Measurements from ENCODE around the gene CCBE1. TPM values are rescaled to one million over a fixed set of nuclear protein-coding genes. Genes with fewer than 3 reads are reported as not detected.

CCBE1 gene
- total RNA-seq, 2 donors from 2014 or later = 1.00 to 2.9 TPM

DNA sequence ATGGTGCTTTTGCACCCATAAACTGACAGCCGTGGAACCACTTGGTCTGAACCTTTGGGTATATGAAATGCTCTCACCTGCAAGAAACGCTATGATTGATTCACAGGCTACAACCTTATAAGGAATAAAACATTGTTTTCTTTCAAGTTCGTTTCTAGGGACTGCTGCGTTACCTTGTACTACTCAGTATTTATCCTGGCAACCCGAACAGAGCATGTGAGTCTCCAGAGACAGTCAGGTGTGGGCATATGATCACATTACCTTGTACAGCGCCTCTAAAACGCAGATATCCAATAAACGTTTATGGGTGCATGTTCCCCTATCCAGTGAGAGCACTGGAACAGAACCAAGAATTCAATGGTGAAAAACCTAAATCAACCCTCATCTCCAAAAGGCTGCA lies 1.7 kb downstream of the CCBE1 start:
- peaks cover 42% of the 10 kb centered on the region for H3K4me1 Mint-ChIP-seq
- no peak overlapping the region for H3K27ac Mint-ChIP-seq
- no peak overlapping the region for H3K4me3 Mint-ChIP-seq
- no peak overlapping the region for H3K4me3 ChIP-seq (ENCODE audit: low read length)
- no peaks in the 10 kb centered on the region for H3K9me3 ChIP-seq (ENCODE audit: control insufficient read depth, low read length)
- H3K4me1 ChIP-seq (ENCODE audit: control insufficient read depth, insufficient read depth, low read length) = peaks cover 19% of the 10 kb centered on the region
- peaks cover 96% of the 10 kb centered on the region for H3K27me3 Mint-ChIP-seq (ENCODE audit: insufficient read depth)
- peaks cover 46% of the 10 kb centered on the region for H3K27me3 ChIP-seq (ENCODE audit: control insufficient read depth, insufficient read depth, low read length, poor library complexity, severe bottlenecking)
- no peak overlapping the region for H3K27ac ChIP-seq (ENCODE audit: low read depth, low read length)
- no peaks in the 10 kb centered on the region for H3K9me3 Mint-ChIP-seq
- no peak overlapping the region for H3K9ac ChIP-seq (ENCODE audit: extremely low read depth, low read length, poor library complexity, severe bottlenecking)
- 84 to 88% methylated on average over 8 of the region's 8 CpGs for WGBS, 2 experiments (ENCODE audit: insufficient coverage in 1 of 2, insufficient read length in 1 of 2)
- TF ChIP-seq, protein P1, sequence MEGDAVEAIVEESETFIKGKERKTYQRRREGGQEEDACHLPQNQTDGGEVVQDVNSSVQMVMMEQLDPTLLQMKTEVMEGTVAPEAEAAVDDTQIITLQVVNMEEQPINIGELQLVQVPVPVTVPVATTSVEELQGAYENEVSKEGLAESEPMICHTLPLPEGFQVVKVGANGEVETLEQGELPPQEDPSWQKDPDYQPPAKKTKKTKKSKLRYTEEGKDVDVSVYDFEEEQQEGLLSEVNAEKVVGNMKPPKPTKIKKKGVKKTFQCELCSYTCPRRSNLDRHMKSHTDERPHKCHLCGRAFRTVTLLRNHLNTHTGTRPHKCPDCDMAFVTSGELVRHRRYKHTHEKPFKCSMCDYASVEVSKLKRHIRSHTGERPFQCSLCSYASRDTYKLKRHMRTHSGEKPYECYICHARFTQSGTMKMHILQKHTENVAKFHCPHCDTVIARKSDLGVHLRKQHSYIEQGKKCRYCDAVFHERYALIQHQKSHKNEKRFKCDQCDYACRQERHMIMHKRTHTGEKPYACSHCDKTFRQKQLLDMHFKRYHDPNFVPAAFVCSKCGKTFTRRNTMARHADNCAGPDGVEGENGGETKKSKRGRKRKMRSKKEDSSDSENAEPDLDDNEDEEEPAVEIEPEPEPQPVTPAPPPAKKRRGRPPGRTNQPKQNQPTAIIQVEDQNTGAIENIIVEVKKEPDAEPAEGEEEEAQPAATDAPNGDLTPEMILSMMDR (conservative IDR thresholded peaks at IDR 0.05) = no peak
- DNase-seq = no peak
- no peaks in the 10 kb centered on the region for H3K36me3 ChIP-seq (ENCODE audit: control insufficient read depth, insufficient read depth, low read length)
- H3K36me3 Mint-ChIP-seq (ENCODE audit: low read depth) = no peaks in the 10 kb centered on the region

DNA sequence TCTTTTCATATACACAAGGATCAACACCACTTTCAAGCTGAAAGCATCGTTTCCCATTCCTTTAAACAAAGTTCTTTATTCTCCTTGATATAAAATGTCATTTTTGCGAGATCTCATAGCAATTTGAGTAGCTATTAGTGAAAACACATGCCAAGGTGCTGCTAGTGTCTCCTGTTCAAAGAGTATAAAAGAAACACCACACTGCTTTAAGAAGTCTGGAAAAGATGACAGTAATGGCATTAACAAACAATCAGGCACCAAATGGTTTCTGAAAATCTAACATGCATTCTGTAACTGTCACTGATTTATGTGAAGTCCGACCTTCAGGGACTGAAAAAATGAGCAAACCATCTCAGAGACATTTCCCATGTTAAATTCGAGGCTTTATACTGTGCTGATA lies 2.4 kb downstream of the CCBE1 start:
- no peak overlapping the region for H3K4me3 Mint-ChIP-seq
- no peaks in the 10 kb centered on the region for H3K9me3 Mint-ChIP-seq
- Histone ChIP-seq H3K9ac (ENCODE audit: extremely low read depth, low read length, poor library complexity, severe bottlenecking) (no peak overlapping the region), H3K4me1 (ENCODE audit: control insufficient read depth, insufficient read depth, low read length) (peaks cover 17% of the 10 kb centered on the region), H3K27ac (ENCODE audit: low read depth, low read length) (no peak overlapping the region), H3K4me3 (ENCODE audit: low read length) (no peak overlapping the region), H3K9me3 (ENCODE audit: control insufficient read depth, low read length) (no peaks in the 10 kb centered on the region), H3K27me3 (ENCODE audit: control insufficient read depth, insufficient read depth, low read length, poor library complexity, severe bottlenecking) (peaks cover 46% of the 10 kb centered on the region), H3K36me3 (ENCODE audit: control insufficient read depth, insufficient read depth, low read length) (no peaks in the 10 kb centered on the region)
- no peaks in the 10 kb centered on the region for H3K36me3 Mint-ChIP-seq (ENCODE audit: low read depth)
- 90 to 96% methylated on average over 4 of the region's 4 CpGs for WGBS, 2 experiments (ENCODE audit: insufficient coverage in 1 of 2, insufficient read length in 1 of 2)
- H3K27me3 Mint-ChIP-seq (ENCODE audit: insufficient read depth) = peaks cover 89% of the 10 kb centered on the region
- DNase-seq = no peak
- TF ChIP-seq, protein P1 (conservative IDR thresholded peaks at IDR 0.05) = no peak
- peaks cover 44% of the 10 kb centered on the region for H3K4me1 Mint-ChIP-seq
- no peak overlapping the region for H3K27ac Mint-ChIP-seq

DNA sequence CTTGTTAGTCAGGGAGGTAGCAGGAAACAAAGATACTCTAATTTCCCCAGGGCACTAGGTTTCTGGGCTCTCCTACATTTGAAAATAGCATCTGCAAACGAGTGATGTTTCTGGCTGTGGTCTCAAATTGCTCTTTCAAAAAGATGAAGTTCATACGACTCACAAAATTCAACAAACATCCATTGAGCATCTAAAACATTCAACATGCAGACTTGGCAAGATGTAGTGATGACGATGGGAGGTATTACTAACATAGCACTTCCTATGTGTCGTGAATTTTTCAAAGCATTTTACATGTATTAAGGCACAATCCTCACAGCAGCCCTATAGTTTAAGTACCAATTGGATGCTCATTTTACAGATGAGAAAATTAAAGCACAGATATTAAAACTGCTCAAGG lies 5.2 kb downstream of the CCBE1 start:
- WGBS, 2 experiments (ENCODE audit: insufficient coverage in 1 of 2, insufficient read length in 1 of 2) = 67 to 70% methylated on average over 3 to 4 of the region's 4 CpGs
- H3K4me1 Mint-ChIP-seq = peaks cover 50% of the 10 kb centered on the region
- Histone ChIP-seq H3K4me1 (ENCODE audit: control insufficient read depth, insufficient read depth, low read length) (peaks cover 26% of the 10 kb centered on the region), H3K4me3 (ENCODE audit: low read length) (no peak overlapping the region), H3K27ac (ENCODE audit: low read depth, low read length) (no peak overlapping the region), H3K27me3 (ENCODE audit: control insufficient read depth, insufficient read depth, low read length, poor library complexity, severe bottlenecking) (peaks cover 37% of the 10 kb centered on the region), H3K9ac (ENCODE audit: extremely low read depth, low read length, poor library complexity, severe bottlenecking) (no peak overlapping the region), H3K9me3 (ENCODE audit: control insufficient read depth, low read length) (no peaks in the 10 kb centered on the region), H3K36me3 (ENCODE audit: control insufficient read depth, insufficient read depth, low read length) (no peaks in the 10 kb centered on the region)
- no peak for DNase-seq
- no peaks in the 10 kb centered on the region for H3K36me3 Mint-ChIP-seq (ENCODE audit: low read depth)
- peaks cover 79% of the 10 kb centered on the region for H3K27me3 Mint-ChIP-seq (ENCODE audit: insufficient read depth)
- H3K4me3 Mint-ChIP-seq = no peak overlapping the region
- TF ChIP-seq, protein P1 (conservative IDR thresholded peaks at IDR 0.05) = no peak
- no peak overlapping the region for H3K27ac Mint-ChIP-seq
- no peaks in the 10 kb centered on the region for H3K9me3 Mint-ChIP-seq

All from endodermal cell (in vitro differentiated cells).